H1 (cell line): ENCODE results near the gene TCF7L2. TPM values are rescaled to one million over a fixed set of nuclear protein-coding genes. Genes with fewer than 3 reads are reported as not detected.

Experiments
- CHD1 ChIP-seq: IDR thresholded peaks from 2 replicates; pipeline ENCODE4 v1.6.1; 2012; ENCODE audit warnings: low read depth, low read length, improper control_type of control experiment
- polyA plus RNA-seq, 7 experiments: library from polyadenylated mRNA; depleted of rRNA in 3 of 7; stranded (reverse) in 5 of 7; unstranded in 2 of 7; fragments of >200 nt in 5 of 7; fragments of 200-250 nt in 2 of 7; gene quantifications; 1 replicate in 5 of 7; 2 replicates in 1 of 7; 4 replicates in 1 of 7; pipeline versions ENCODE4 v1.2.1 to v1.2.3, GENCODE V29; 2011 to 2013; ENCODE audit warnings: missing spikeins in 2 of 7, mixed read lengths in 2 of 7
- total RNA-seq: library from RNA; stranded (reverse); fragmentation: NEBNext Ultra II Directional; extraction: Animal tissue kit (Norgen Biotek cat#: 25700); gene quantifications from 2 replicates; pipeline ENCODE4 v1.2.1, GENCODE V29; 2021

The TCF7L2 gene
- total and polyA plus RNA-seq, 2 of the 8 experiments (the other 6 are each of a cell fraction or from before 2014, with no cell fraction given): 33.9 to 67.3 TPM

DNA sequence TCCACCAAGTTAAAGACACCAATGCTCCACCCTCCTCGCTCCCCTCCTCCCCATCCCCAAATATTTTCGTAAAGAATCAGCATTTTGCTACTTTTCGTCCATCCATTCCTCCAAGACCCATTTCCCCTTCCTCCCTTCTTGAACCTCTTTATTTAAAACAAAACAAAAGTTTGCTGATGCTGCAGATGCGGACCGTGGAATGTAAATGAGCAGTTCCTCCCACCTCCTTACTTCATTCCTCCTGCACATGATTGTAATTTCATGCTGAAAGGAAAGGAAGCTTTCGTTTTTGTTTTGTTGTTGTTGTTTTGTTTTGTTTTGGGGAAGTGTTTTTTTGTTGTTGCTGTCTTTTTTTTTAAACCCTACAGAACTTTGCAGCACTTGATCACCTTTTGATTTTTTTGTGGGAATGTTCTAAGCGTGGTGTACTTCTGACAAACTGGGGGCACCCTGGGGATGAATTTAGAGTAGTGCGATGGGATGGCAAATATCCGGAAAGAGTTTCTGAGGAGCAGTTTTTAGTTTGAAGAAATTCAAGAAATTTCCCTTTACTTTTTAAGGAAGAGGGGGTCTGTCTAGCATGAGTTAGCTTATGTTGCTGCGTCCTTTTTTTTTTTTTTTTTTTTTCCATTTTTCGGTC lies 177.3 kb downstream of the TCF7L2 start (continued):
- no peak for TF ChIP-seq CHD1
